Activated CD8-positive, alpha-beta T cell treated with anti-CD3 and anti-CD28 coated beads for 36 hours (primary cell): ENCODE measurements around the gene HACE1. TPM values are rescaled to one million over a fixed set of nuclear protein-coding genes. Genes with fewer than 3 reads are reported as not detected.

ENCODE experiments used
- ATAC-seq: fragments of 200-7000 bp; cut with Tn5 transposase; one replicate; pipeline ENCODE4 v1.10.0; 2021; ENCODE audit warnings: mild to moderate bottlenecking, moderate library complexity
- CTCF ChIA-PET: fragments of 350-600 bp; sonication (Branson Sonifier 250); formaldehyde crosslinking; loops from one replicate; lab custom pipeline; 2021; ENCODE audit warnings: antibody characterized with exemption; lab: Charles Lee
- POLR2A ChIA-PET: fragments of 350-600 bp; sonication (Branson Sonifier 250); formaldehyde crosslinking; loops from one replicate; lab custom pipeline; 2021; ENCODE audit warnings: antibody characterized with exemption; lab: Charles Lee
- DNase-seq: peaks from one replicate; pipeline ENCODE4 v3.0.0-alpha.2; 2020
- H3K27ac Mint-ChIP-seq: one replicate; pipeline ENCODE4 v1.8.0; 2021; ENCODE audit warnings: mild to moderate bottlenecking, mixed read lengths
- H3K27me3 Mint-ChIP-seq: one replicate; pipeline ENCODE4 v1.8.0; 2021; ENCODE audit warnings: mixed read lengths
- H3K36me3 Mint-ChIP-seq: one replicate; pipeline ENCODE4 v1.8.0; 2021; ENCODE audit warnings: low read depth, mixed read lengths
- H3K4me1 Mint-ChIP-seq: one replicate; pipeline ENCODE4 v1.8.0; 2021; ENCODE audit warnings: low read depth, mixed read lengths
- H3K4me3 Mint-ChIP-seq: one replicate; pipeline ENCODE4 v1.8.0; 2021; ENCODE audit warnings: mild to moderate bottlenecking, moderate library complexity, mixed read lengths
- H3K9me3 Mint-ChIP-seq: one replicate; pipeline ENCODE4 v1.8.0; 2021; ENCODE audit warnings: mixed read lengths
- intact Hi-C: fragments of 100-400 bp; cut with micrococcal nuclease; formaldehyde crosslinking; loops from one replicate; pipeline ENCODE4 v1.10.0; 2022
- total RNA-seq, 2 experiments: library from RNA; stranded (reverse); gene quantifications; one replicate each; pipeline ENCODE4 v1.2.3, GENCODE V29; 2021
- TF ChIP-seq, protein P1 (sequence below): fragments of 200-600 bp; IDR thresholded peaks from one replicate; pipeline ENCODE4 v1.8.0; 2022; ENCODE audit warnings: antibody characterized with exemption, mild to moderate bottlenecking

HACE1 gene
- total RNA-seq, 2 experiments from 2014 or later: 14.5 to 17.5 TPM

DNA sequence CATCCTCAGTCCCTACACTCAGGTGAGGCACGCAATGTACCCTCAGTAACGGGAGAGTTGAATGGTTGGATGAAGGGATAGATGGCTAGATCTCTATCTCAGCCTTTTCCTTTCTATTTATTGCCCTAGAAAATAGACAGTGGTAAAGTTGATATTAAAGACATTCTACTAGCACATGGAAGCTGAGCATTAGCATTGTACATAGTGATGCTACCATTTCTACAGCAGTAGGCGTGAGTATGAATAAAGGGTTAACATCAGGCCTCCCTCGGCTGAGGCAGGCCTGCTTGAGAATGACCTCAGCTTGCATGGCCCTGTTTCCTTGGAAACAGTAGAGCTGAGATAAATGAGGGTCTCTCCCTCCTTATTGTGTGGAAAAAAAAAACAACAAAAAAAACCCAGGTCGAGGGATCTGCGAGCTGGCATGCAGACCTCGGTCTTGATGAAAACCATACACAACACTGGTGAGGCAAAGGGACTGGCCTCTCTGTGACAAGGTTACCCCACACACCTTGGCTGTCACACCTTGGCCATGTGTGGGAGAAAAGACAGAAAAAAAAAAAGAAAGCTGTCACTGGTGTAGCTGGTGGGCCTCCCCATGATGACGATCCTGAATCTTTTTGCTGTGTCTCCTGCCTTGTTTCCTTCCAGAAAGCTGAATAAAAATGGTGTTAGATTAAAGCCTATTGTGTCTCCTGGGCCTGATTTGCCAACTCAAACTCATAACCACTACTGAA, 160.0 kb downstream of the HACE1 start:
- no peak for ATAC-seq
- no peak overlapping the region for H3K4me3 Mint-ChIP-seq
- ChIA-PET CTCF (no interaction called here), POLR2A (no interaction called here)
- no peaks in the 10 kb centered on the region for H3K27me3 Mint-ChIP-seq
- peaks cover 11% of the 10 kb centered on the region for H3K4me1 Mint-ChIP-seq
- no peaks in the 10 kb centered on the region for H3K36me3 Mint-ChIP-seq
- intact Hi-C loops: no loop called here
- no peak for DNase-seq
- TF ChIP-seq, protein P1, sequence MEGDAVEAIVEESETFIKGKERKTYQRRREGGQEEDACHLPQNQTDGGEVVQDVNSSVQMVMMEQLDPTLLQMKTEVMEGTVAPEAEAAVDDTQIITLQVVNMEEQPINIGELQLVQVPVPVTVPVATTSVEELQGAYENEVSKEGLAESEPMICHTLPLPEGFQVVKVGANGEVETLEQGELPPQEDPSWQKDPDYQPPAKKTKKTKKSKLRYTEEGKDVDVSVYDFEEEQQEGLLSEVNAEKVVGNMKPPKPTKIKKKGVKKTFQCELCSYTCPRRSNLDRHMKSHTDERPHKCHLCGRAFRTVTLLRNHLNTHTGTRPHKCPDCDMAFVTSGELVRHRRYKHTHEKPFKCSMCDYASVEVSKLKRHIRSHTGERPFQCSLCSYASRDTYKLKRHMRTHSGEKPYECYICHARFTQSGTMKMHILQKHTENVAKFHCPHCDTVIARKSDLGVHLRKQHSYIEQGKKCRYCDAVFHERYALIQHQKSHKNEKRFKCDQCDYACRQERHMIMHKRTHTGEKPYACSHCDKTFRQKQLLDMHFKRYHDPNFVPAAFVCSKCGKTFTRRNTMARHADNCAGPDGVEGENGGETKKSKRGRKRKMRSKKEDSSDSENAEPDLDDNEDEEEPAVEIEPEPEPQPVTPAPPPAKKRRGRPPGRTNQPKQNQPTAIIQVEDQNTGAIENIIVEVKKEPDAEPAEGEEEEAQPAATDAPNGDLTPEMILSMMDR: no peak
- no peaks in the 10 kb centered on the region for H3K9me3 Mint-ChIP-seq
- no peak overlapping the region for H3K27ac Mint-ChIP-seq

DNA sequence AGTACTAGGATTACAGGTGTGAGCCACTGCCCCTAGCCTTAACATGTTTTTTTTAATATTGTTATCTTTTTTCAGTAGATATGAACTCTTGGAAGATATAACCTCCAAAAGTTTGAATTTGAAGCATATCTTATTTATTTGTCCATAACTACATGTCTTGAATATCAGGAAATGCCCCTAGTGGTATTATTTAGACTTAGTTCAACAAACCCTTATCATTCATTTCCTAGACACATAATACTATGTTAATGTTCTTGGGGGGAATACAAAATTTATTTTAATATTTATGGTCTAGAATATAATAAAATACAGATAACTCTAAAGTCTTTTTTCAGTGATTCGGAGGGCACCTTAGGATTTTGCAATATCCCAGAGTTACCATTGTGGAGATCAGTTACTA, 160.7 kb downstream of the HACE1 start:
- ATAC-seq (no peak), DNase-seq (no peak)
- Mint-ChIP-seq H3K9me3 (no peaks in the 10 kb centered on the region), H3K4me1 (peaks cover 5% of the 10 kb centered on the region), H3K4me3 (no peak overlapping the region), H3K36me3 (no peaks in the 10 kb centered on the region), H3K27ac (no peak overlapping the region), H3K27me3 (no peaks in the 10 kb centered on the region)
- TF ChIP-seq, protein P1: peak; percentile 16
- POLR2A ChIA-PET: no interaction called here
- CTCF ChIA-PET: interaction anchor here (1.3 kb wide), 1 partner anchor 16 kb away, joined by 4 read pairs; no protein-coding TSS in a partner anchor
- intact Hi-C loops: no loop called here

DNA sequence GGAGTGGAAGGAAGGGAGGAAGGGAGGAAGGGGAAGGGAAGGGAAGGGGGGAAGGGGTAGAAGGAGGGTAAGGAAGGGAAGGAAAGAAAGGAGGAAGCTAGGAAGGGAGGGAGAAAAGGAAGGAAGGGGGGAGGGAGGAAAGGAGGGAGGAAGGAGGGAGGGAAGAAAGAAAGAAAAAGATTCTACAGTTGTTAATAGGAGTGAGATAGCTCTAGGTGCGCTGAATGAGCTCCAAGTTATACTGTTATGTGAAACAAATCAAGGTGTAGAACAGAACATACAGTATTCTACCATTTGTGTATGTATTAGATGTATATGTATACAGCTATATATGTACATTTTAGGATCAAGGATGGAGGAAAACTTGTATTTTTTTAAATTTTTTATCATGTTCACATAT, 167.7 kb downstream of the HACE1 start:
- TF ChIP-seq, protein P1: no peak
- ChIA-PET POLR2A (interaction anchor here (1.2 kb wide), 1 partner anchor 78 kb away, joined by 4 read pairs; no protein-coding TSS in a partner anchor), CTCF (interaction anchor here (1.4 kb wide), 1 partner anchor 97 kb away, joined by 3 read pairs; no protein-coding TSS in a partner anchor)
- ATAC-seq: no peak
- Mint-ChIP-seq H3K27ac (no peak overlapping the region), H3K4me3 (no peak overlapping the region), H3K27me3 (no peaks in the 10 kb centered on the region), H3K9me3 (no peaks in the 10 kb centered on the region), H3K36me3 (no peaks in the 10 kb centered on the region), H3K4me1 (peaks cover 10% of the 10 kb centered on the region)
- intact Hi-C loops: no loop called here
- DNase-seq: no peak

DNA sequence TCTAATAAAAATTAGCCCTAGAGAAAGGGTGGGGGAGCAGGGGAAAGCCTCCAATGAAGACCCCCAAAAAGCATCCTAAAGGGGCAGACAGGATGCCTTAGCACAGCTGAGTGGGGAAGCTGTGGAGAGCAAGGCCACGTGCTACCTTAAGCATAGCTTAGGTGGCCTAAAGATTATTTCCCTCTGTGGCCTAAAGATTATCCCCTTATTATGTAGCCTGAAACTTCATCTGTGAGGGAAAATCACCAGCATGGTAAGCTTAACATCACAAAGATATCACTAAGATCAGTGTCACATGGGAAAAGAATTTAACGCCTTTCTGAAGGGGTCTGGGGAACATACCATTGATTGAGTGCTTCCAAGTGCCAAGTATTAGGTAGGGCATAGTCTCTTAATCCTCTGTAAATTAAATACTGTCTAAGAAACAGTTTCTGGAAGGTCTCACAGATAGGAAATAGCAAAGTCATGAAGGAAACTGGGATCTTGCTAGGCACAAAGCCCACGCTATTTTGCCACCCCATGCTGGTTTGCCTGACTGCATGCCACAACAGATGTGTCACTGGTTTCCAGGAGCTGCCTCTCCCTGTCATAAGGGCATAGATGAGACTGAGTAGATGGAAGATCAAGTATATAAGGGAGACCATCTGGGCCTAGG, 170.0 kb downstream of the HACE1 start:
- CTCF ChIA-PET: interaction anchor here (1.3 kb wide), 1 partner anchor 15 kb away, joined by 3 read pairs; no protein-coding TSS in a partner anchor
- no peaks in the 10 kb centered on the region for H3K9me3 Mint-ChIP-seq

More for the DNA sequence above, 170.0 kb downstream of the HACE1 start:
- H3K36me3 Mint-ChIP-seq: no peaks in the 10 kb centered on the region
- intact Hi-C loops: no loop called here
- no peak for ATAC-seq
- H3K4me1 Mint-ChIP-seq: peaks cover 10% of the 10 kb centered on the region
- TF ChIP-seq, protein P1: no peak
- H3K27me3 Mint-ChIP-seq: no peaks in the 10 kb centered on the region
- POLR2A ChIA-PET: no interaction called here
- DNase-seq: no peak
- no peak overlapping the region for H3K4me3 Mint-ChIP-seq
- H3K27ac Mint-ChIP-seq: no peak overlapping the region
